ENCODE data around the gene TLX2. TPM values are rescaled to one million over a fixed set of nuclear protein-coding genes. Genes with fewer than 3 reads are reported as not detected.

TLX2 gene
- total RNA-seq, 2 experiments from 2014 or later: 0.12 TPM; not detected in 1

DNA sequence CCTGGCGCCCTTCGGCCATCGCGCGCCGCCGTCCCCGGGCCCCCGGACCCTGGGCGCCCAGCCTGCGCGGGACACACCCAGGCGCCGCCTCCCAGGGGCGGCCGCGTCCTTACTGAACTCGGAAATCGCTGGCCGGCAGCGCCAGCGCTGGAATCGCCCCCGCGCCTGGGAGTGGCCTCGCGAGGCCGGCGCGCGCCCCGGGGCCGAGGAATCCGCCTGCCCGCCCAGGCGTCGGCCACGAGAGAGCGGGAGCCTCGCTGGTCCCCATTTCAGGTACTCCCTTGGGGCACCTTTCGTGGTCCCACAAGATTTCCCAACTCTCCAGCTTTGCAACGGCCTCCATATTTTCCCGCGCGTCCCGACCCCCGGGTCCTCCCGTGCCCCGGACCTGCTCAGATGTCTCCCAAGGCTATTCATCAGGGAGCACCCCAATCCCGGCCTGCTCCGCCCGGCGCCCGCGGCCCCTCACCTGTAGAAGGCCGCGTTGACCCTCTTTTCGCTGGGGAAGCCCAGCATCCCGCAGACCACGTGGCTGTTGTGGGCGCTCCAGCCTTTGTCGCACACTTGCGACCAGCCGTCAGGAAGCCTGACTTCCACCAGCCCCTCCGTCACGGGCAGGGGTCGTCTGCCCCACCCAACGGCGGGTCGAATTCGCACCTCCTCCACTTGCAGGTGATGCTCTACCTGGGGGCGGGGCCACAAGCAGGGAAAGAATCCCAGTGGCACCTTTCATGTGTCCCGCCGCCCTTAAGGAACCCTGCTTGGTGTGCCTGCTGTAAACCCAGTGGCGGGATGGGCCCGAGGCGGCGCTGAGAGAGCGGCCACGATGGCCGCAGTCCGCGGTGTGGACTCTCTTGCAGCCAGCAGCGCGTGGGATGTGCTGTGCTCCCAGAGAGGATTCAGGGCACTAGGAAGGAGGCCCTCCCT is 34.9 kb downstream of the TLX2 start:
- Mint-ChIP-seq H3K9me3 (no peaks in the 10 kb centered on the region), H3K4me1 (peaks cover 6% of the 10 kb centered on the region), H3K4me3 (peak overlapping the region; percentile 69), H3K27ac (peak overlapping the region; percentile 7), H3K36me3 (no peaks in the 10 kb centered on the region), H3K27me3 (peaks cover 65% of the 10 kb centered on the region)
- DNase-seq: peak; percentile 52

DNA sequence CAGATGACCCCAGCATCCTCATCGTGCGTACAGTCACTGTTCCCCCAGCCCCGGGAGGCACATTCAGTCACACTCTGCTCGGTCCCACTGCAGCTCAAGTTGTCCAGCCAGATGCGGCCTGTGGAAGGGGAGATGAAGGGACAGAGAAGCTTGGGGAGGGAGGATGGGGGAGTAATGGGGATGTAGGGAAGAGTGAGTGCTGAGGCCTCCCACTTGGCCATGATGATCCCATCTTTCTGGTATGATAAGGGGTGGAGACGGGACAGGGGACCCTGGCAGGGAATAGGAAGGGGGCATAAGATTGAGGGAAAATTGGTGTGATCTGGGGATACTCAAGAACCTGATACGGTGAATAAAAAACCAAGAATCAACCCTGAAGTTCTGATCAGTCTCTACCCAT is 36.0 kb downstream of the TLX2 start:
- no peaks in the 10 kb centered on the region for H3K9me3 Mint-ChIP-seq
- H3K36me3 Mint-ChIP-seq: no peaks in the 10 kb centered on the region
- no peak overlapping the region for H3K4me3 Mint-ChIP-seq
- peaks cover 59% of the 10 kb centered on the region for H3K27me3 Mint-ChIP-seq
- no peak for DNase-seq
- H3K4me1 Mint-ChIP-seq: peaks cover 6% of the 10 kb centered on the region
- no peak overlapping the region for H3K27ac Mint-ChIP-seq

DNA sequence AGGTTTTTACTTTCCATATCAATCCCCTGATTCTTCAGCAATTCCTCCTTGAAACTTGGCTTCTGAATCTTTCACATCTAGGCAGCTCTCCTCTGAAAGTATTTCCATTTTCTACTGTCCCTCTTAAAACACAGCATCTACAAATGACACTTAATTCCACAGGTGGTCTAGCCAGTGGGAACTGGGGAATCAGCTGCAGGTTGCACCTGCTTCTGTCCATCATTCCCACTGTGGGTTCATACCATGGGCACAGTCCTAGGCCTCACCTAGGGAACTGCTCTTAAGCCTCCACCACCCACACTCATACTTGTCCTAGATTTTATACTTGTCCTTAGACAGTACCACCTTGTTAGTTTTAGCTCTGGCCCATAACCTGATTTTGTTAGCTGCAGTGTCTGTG is 37.3 kb downstream of the TLX2 start:
- no peak overlapping the region for H3K4me3 Mint-ChIP-seq
- H3K27me3 Mint-ChIP-seq: peaks cover 49% of the 10 kb centered on the region
- no peaks in the 10 kb centered on the region for H3K9me3 Mint-ChIP-seq
- H3K36me3 Mint-ChIP-seq: peaks cover 4% of the 10 kb centered on the region
- H3K27ac Mint-ChIP-seq: no peak overlapping the region
- H3K4me1 Mint-ChIP-seq: peaks cover 12% of the 10 kb centered on the region
- DNase-seq: no peak

GRCh38 chr2:74551942-74552913 is 38.0 kb downstream of the TLX2 start:
- DNase-seq: no peak
- H3K36me3 Mint-ChIP-seq: peaks cover 4% of the 10 kb centered on the region
- peaks cover 47% of the 10 kb centered on the region for H3K27me3 Mint-ChIP-seq
- H3K4me3 Mint-ChIP-seq: no peak overlapping the region
- H3K4me1 Mint-ChIP-seq: peaks cover 12% of the 10 kb centered on the region
- no peak overlapping the region for H3K27ac Mint-ChIP-seq
- no peaks in the 10 kb centered on the region for H3K9me3 Mint-ChIP-seq

- H3K4me1 Mint-ChIP-seq: peaks cover 12% of the 10 kb centered on the region
- H3K27me3 Mint-ChIP-seq: peaks cover 38% of the 10 kb centered on the region
- peak overlapping the region; percentile 53 for H3K4me3 Mint-ChIP-seq
- no peaks in the 10 kb centered on the region for H3K9me3 Mint-ChIP-seq
- H3K27ac Mint-ChIP-seq: peak overlapping the region; percentile 14
- no peak for DNase-seq
- H3K36me3 Mint-ChIP-seq: peaks cover 4% of the 10 kb centered on the region
These were observed 38.9 kb downstream of the TLX2 start for GRCh38 chr2:74552914-74553811.

DNA sequence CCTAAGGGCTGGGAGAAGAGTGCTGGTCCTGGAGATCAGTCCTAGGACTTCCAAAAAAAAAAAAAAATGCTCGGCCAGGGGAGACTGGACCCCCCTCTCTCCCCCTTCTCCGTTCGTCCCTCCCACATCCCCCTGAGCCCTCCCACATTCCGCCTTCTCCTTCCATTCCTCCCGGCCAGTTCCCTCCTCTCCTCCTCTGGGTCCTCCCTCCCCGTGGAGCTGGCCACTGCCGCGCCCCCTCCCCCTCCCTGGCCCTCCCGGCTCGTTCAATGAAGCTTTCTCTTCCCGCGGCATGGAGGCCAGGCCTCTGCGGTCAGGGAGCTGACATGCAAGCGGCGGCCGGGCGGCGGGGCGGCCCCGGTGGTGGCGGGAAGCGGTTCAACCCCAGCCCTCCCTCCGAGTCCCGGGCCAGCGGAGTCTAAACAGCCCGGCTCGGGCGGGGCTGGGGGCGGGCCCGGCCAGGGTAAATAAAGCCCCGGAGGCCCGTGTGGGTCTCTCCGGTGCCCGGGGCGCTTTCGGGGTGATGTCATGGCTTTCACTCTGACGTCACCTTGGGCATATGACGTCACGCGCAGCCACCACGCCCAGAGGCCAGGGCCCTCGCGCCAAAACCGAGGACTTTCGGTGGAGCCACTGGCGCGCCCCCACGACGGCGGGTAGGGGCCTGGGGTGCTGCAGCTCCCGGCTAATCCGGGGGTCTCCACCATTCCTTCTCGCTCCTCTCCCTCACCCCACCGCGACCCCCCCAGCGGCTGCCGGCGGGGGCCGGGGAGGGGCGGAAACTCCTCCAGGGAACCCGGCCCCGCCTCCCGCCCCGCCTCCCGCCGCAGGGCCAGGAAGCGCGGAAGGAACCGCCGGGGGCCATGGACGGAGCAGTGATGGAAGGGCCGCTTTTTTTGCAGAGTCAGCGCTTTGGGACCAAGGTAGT is 39.9 kb downstream of the TLX2 start, which contains the start of the genes DOK1 and LOXL3:
TSS of gene DOK1 (plus strand) at position 829 of the 928 bp plus-strand sequence. CDS start at position 864, 35 bp downstream.
TSS of gene LOXL3 (minus strand) at position 51 of the 928 bp plus-strand sequence. CDS start 1,308 bp downstream, outside the sequence.
- H3K27ac Mint-ChIP-seq: peak within 1 kb of the TSS; percentile 87
- DNase-seq: peak; percentile 82
- no peaks in the 10 kb centered on the region for H3K9me3 Mint-ChIP-seq
- H3K27me3 Mint-ChIP-seq: peaks cover 33% of the 10 kb centered on the region
- H3K4me1 Mint-ChIP-seq: peaks cover 9% of the 10 kb centered on the region
- peak within 1 kb of the TSS; percentile 94 for H3K4me3 Mint-ChIP-seq
- H3K36me3 Mint-ChIP-seq: peaks cover 4% of the 10 kb centered on the region

DNA sequence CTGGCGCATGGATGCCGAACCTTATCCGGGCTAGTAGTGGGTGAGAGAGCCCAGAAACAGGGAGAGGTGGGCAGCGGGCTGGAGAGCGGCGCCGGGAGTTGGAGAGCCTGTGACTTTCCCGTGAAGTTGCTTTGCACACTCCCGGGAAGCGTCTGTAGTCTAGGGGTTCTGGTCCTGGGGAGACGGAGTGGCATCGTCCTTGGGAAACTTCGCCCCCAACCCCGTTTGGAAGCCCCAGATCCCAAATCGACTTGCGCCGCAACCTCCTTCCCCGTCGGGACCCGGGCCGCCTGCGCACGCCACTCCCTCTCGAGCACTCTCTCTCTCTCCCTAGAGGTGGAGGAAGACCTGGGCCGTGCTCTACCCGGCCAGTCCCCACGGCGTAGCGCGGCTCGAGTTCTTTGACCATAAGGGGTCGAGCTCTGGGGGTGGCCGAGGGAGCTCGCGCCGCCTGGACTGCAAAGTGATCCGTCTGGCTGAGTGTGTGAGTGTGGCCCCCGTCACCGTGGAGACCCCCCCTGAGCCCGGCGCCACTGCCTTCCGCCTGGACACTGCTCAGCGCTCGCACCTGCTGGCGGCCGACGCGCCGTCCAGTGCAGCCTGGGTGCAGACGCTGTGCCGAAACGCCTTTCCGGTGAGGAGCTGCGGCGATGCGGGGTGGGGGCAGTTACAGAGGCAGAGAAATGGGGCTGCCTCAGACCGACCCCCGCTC is 40.7 kb downstream of the TLX2 start:
- Mint-ChIP-seq H3K27ac (peak overlapping the region; percentile 87), H3K36me3 (peaks cover 4% of the 10 kb centered on the region), H3K4me1 (peaks cover 5% of the 10 kb centered on the region), H3K4me3 (peak overlapping the region; percentile 94), H3K9me3 (no peaks in the 10 kb centered on the region), H3K27me3 (peaks cover 26% of the 10 kb centered on the region)
- DNase-seq: peak; percentile 54

DNA sequence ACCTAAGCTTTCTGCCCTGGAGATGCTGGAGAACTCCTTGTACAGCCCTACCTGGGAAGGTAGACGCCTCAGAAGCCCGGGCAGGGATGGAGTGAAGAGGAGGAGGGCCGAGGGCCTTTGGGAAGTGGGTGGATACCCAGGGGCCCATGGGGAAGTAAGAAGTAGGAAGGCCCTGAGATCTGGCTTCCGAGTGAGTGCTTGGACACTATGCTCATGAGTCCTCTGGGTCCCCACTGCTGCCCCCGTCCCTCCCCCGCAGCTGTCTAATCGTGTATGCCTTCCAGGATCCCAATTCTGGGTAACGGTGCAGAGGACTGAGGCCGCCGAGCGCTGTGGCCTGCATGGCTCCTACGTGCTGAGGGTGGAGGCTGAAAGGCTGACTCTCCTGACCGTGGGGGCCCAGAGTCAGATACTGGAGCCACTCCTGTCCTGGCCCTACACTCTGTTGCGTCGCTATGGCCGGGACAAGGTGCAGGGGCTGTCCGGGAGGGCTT is 41.4 kb downstream of the TLX2 start:
- H3K4me3 Mint-ChIP-seq: peak overlapping the region; percentile 94
- no peaks in the 10 kb centered on the region for H3K9me3 Mint-ChIP-seq
- DNase-seq: no peak
- H3K4me1 Mint-ChIP-seq: peaks cover 10% of the 10 kb centered on the region
- H3K27me3 Mint-ChIP-seq: peaks cover 26% of the 10 kb centered on the region
- H3K36me3 Mint-ChIP-seq: peaks cover 4% of the 10 kb centered on the region
- peak overlapping the region; percentile 87 for H3K27ac Mint-ChIP-seq

- H3K9me3 Mint-ChIP-seq: no peaks in the 10 kb centered on the region
- H3K27ac Mint-ChIP-seq: no peak overlapping the region
- no peak for DNase-seq
- peak overlapping the region; percentile 27 for H3K4me3 Mint-ChIP-seq
- H3K36me3 Mint-ChIP-seq: peaks cover 4% of the 10 kb centered on the region
- H3K27me3 Mint-ChIP-seq: peaks cover 25% of the 10 kb centered on the region
- peaks cover 10% of the 10 kb centered on the region for H3K4me1 Mint-ChIP-seq
These were observed 41.9 kb downstream of the TLX2 start for GRCh38 chr2:74556159-74556558.

GRCh38 chr2:74556831-74557370 is 42.7 kb downstream of the TLX2 start:
- Mint-ChIP-seq H3K9me3 (no peaks in the 10 kb centered on the region), H3K36me3 (peaks cover 4% of the 10 kb centered on the region), H3K4me3 (no peak overlapping the region), H3K4me1 (peaks cover 10% of the 10 kb centered on the region), H3K27ac (no peak overlapping the region), H3K27me3 (peaks cover 27% of the 10 kb centered on the region)
- no peak for DNase-seq

DNA sequence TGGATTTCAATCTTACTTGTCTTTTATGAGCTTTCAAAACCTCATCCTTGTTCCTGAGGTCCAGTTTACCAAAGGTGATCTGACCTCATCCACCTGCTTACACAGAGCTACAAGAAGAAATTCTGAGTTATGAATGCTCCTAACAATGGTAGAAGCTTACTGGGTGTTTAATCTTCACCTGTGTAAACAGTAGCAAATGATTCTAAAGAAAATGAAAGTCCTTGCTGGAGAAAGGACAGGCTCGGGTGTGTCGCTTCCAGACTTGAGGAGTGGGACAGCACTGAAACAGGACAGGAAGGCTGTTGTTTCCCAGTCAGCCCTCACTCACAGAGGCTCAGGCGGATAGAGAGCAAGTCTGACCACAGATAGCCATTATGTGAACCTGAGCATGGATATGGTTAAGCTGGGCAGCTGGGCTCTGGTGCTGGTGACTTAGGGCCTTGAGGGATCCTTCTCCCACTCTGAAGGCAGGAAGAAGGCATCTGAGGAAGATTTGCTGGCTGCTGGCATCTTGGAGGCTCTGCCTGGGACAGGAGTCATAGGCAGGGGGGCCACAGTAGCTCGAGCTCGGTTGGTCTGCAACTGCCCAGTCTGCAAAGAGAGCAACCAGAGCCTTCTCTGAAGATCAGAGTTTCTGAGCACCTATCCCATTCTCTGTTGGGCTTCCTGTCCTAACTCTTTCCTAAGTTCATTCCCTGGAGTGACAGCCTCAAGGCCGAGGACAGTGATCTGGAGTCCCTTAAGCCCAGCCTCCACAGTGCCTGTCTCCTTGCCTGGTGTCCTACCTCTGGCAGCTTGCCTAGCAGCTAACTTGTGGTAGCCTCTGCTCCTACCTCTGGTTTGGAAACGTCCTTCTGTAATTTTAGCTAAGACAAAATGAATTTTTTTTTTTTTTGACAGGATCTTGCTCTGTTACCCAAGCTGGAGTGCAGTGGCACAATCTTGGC is 44.3 kb downstream of the TLX2 start:
- no peaks in the 10 kb centered on the region for H3K9me3 Mint-ChIP-seq
- H3K27me3 Mint-ChIP-seq: peaks cover 35% of the 10 kb centered on the region
- peaks cover 4% of the 10 kb centered on the region for H3K36me3 Mint-ChIP-seq
- no peak for DNase-seq
- H3K4me1 Mint-ChIP-seq: peaks cover 13% of the 10 kb centered on the region
- H3K4me3 Mint-ChIP-seq: no peak overlapping the region
- no peak overlapping the region for H3K27ac Mint-ChIP-seq
